Articular chondrocyte of knee joint (primary cell): Measurements from ENCODE around the gene EMC8. TPM values are rescaled to one million over a fixed set of nuclear protein-coding genes. Genes with fewer than 3 reads are reported as not detected.

ENCODE experiments used
- small RNA-seq: library from RNA; depleted of rRNA; stranded (forward); fragments of <200 nt; gene quantifications from one replicate; pipeline ENCODE3, GENCODE V24; 2012
- total RNA-seq: library from RNA; depleted of rRNA; stranded (reverse); fragments of >200 nt; gene quantifications from 2 replicates; pipeline ENCODE4 v1.2.3, GENCODE V29; 2012

Gene EMC8
- total RNA-seq, result 18.7 and 20.5 TPM in 2 replicates

DNA sequence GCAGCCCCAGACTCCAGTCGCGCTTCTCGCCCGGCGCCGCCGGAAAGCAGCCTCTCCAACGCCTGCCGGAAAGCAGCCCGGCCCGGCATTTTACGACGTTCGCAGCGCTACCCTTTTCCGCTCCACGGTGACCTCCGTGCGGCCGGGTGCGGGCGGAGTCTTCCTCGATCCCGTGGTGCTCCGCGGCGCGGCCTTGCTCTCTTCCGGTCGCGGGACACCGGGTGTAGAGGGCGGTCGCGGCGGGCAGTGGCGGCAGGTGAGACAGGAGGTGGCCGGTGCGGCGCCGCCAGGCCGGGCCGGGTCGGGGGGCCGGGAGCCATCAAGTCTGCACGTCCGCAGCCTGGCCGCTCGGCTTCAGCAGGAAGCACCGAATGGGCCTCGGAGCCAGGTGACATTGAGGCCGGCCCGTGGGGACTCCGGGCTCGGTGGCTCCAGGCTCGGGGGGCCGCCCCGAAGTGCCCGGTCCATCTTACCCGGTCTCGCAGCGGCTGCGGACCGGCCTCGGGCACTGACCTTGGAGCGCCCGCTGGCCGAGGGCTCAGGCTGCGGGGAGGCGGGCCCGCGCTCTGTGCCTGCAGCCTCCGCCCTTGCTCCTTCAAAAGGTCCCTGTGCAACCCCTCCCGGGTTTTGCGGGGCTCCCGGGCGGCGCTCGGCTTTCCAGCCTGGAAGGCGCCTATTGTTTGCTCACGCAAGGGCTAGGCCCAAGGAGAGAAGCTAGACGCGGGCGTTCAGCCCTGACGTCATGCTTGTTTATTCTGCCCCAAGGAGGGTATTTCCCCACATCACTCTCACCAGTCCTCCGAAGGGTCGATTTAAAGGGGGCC is at the start of gene EMC8, which contains the start of gene COX4I1:
EMC8 (minus strand) TSS at position 48 of the 824 bp plus-strand sequence. CDS start 249 bp downstream, outside the sequence.
COX4I1 (plus strand) TSS at position 199 of the 824 bp plus-strand sequence. CDS start 1,511 bp downstream, outside the sequence.

DNA sequence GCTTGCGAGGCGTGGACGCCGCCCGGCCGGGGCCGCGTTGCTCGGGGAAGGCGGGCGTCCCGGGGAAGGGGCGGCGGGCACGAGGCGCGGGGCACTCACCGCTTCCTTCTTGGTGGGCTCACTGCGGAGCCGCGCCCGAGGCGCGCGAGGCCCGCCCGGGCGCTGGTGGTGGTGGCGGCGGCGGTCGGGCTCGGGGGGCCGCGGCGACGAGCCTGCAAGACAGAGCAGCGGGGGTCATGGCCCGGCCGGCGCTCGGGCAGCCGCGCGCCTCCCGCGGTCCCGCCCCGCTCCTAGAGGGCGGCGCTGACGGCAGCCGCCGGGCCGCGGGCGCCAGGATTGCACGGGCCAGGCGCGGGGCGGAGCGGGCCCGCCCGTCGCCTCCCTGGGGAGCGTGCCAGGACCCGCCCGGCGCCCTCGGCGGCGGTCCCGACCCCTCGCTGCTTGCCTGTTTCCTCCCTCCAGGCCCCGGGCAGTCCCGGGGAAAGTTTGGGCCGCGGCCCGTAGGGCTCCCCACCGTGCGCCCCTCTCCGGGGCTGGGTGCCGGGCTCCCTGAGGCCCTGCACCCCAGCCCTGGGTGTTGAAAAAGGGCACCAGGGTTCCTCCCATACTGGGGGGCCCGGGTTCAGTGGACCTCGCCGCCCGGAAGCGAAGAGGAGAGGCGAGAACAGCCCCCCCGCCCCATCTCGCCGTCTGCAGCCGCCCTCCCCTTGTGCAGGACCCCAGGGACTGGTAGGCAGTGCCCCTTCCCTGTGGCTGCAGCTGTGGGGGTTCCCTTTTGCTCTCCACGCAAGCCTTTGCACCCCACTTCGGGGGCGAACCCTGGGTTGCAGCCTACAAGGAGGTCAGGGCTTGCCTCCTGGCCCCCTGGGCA is 48.3 kb downstream of the EMC8 start, which contains the start of gene C16orf74:
C16orf74 (minus strand) TSS at position 270 of the 871 bp plus-strand sequence. CDS start 15,879 bp downstream, outside the sequence.

Small RNAs within 50 kb of the gene (small RNA-seq; reads per million reads assigned to genes)
- not detected for gene RNU1-103P

Other genes starting within 250 kb of the EMC8 start
- 45.9 and 52.0 TPM in 2 replicates for gene GSE1, start 186.2 kb downstream of the EMC8 start, total RNA-seq
- gene GINS2, start 110.6 kb downstream of the EMC8 start, total RNA-seq, result 2.9 and 5.0 TPM in 2 replicates
- 1.3 and 2.7 TPM in 2 replicates for gene C16orf74, start 48.4 kb downstream of the EMC8 start, total RNA-seq
- gene COX4I1, start 151 bp upstream of the EMC8 start, total RNA-seq, result 349 and 370 TPM in 2 replicates
- gene IRF8, start 99.6 kb upstream of the EMC8 start, total RNA-seq, result not detected in 2 replicates